ENCODE data around the gene CDC5L. TPM values are rescaled to one million over a fixed set of nuclear protein-coding genes. Genes with fewer than 3 reads are reported as not detected.

Gene CDC5L
- total RNA-seq, 1 experiment from 2014 or later, result 22.1 TPM

DNA sequence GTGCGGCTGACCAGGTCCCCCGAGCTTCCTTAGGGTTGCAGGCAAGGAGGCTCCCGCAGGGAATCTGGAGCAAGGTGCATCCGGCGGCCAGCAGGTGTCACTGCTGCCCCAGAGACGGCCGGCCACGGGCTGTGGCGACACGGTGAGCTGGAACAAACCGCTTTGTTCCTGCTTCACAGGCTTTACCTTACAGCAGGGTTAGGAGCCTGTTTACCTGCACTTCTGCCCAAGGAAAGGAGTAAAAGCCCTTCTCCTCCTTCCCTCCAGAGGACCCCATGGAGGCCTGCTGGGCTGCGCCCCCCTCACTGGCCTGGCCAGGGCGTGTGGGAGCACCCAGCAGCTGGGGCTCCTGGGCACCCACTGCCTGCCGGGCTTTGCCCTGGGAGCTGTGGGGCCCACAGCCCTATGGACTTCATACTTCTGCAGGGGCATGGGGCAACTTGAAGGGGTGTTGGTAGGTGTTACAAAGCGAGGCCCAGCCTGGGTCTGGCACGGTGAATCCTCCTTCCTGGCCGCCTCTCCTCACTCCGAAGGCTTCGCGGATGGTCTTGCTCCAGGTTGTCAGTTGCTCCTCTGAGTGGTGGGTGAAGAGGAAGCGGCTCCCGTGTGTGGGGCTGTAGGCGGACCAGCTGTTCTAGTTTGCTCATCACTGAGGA is 88.4 kb downstream of the CDC5L start:
- DNase-seq, result peak; percentile 98
- H3K36me3 ChIP-seq (replicated peaks; ENCODE audit: control insufficient read depth, insufficient read depth, low read length), result no peaks in the 10 kb centered on the region
- H3K4me3 ChIP-seq (ENCODE audit: insufficient read depth, low read depth, low read length), result no peak overlapping the region
- no peaks in the 10 kb centered on the region for H3K27me3 ChIP-seq (ENCODE audit: control insufficient read depth, insufficient read depth, low read length)

- Histone ChIP-seq H3K27me3 (ENCODE audit: control insufficient read depth, insufficient read depth, low read length) (no peaks in the 10 kb centered on the region), H3K4me3 (ENCODE audit: insufficient read depth, low read depth, low read length) (no peak overlapping the region), H3K36me3 (replicated peaks; ENCODE audit: control insufficient read depth, insufficient read depth, low read length) (no peaks in the 10 kb centered on the region)
- no peak for DNase-seq
These were observed 89.3 kb downstream of the CDC5L start for GRCh38 chr6:44476849-44477248.

GRCh38 chr6:44477293-44477894 is 89.9 kb downstream of the CDC5L start:
- Histone ChIP-seq H3K4me3 (ENCODE audit: insufficient read depth, low read depth, low read length) (no peak overlapping the region), H3K27me3 (ENCODE audit: control insufficient read depth, insufficient read depth, low read length) (no peaks in the 10 kb centered on the region), H3K36me3 (replicated peaks; ENCODE audit: control insufficient read depth, insufficient read depth, low read length) (no peaks in the 10 kb centered on the region)
- DNase-seq, result no peak

GRCh38 chr6:44478158-44478557 is 90.7 kb downstream of the CDC5L start:
- DNase-seq, result no peak
- Histone ChIP-seq H3K27me3 (ENCODE audit: control insufficient read depth, insufficient read depth, low read length) (no peaks in the 10 kb centered on the region), H3K36me3 (replicated peaks; ENCODE audit: control insufficient read depth, insufficient read depth, low read length) (no peaks in the 10 kb centered on the region), H3K4me3 (ENCODE audit: insufficient read depth, low read depth, low read length) (no peak overlapping the region)

GRCh38 chr6:44478591-44479254 is 91.2 kb downstream of the CDC5L start:
- DNase-seq, result no peak
- Histone ChIP-seq H3K4me3 (ENCODE audit: insufficient read depth, low read depth, low read length) (no peak overlapping the region), H3K27me3 (ENCODE audit: control insufficient read depth, insufficient read depth, low read length) (no peaks in the 10 kb centered on the region), H3K36me3 (replicated peaks; ENCODE audit: control insufficient read depth, insufficient read depth, low read length) (no peaks in the 10 kb centered on the region)

GRCh38 chr6:44480097-44480541 is 92.6 kb downstream of the CDC5L start:
- no peaks in the 10 kb centered on the region for H3K36me3 ChIP-seq (replicated peaks; ENCODE audit: control insufficient read depth, insufficient read depth, low read length)
- DNase-seq, result no peak

DNA sequence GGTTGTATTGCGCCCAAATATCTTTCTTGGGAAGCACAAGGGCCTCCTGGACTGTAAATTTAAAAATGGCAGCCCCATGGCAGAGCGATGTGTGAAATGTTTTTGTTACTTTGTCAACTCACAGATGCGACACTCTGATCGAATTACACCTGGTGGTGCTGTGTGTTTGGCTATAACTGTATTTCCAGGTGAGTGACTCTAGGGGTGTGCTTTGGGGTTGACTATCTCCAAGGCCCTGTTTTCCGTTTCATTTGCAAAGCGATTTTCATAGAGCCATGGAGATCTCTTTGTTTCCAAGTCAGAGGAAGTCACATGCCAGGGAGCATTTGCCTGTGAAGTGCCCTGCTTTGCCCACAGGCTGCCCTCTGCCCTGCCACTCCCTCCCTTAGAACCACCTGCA is 93.5 kb downstream of the CDC5L start:
- peak; percentile 60 for DNase-seq
- Histone ChIP-seq H3K4me3 (ENCODE audit: insufficient read depth, low read depth, low read length) (no peak overlapping the region), H3K36me3 (replicated peaks; ENCODE audit: control insufficient read depth, insufficient read depth, low read length) (no peaks in the 10 kb centered on the region), H3K27me3 (ENCODE audit: control insufficient read depth, insufficient read depth, low read length) (no peaks in the 10 kb centered on the region)

More at GRCh38 chr6:44480097-44480541, 92.6 kb downstream of the CDC5L start:
- Histone ChIP-seq H3K27me3 (ENCODE audit: control insufficient read depth, insufficient read depth, low read length) (no peaks in the 10 kb centered on the region), H3K4me3 (ENCODE audit: insufficient read depth, low read depth, low read length) (no peak overlapping the region)

DNA sequence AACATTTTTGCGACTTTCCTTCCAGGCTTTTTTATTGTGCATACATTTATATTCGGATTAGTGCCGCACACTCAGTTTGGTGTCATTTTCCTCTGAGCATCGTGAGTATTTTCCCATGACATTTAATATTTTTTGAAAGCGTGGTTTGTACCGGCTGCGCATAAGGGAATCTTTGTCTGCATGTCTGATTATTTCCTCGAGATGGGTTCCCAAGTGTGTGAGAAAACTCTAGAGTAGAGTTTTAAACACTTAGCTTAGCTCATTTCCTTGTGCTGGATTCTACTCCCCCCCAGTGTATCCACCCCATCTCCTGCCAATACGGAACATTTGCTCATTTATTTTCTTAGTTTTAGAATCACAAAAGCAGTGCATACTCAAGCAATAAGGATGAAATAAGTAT is 94.3 kb downstream of the CDC5L start:
- DNase-seq, result no peak
- Histone ChIP-seq H3K36me3 (replicated peaks; ENCODE audit: control insufficient read depth, insufficient read depth, low read length) (no peaks in the 10 kb centered on the region), H3K4me3 (ENCODE audit: insufficient read depth, low read depth, low read length) (no peak overlapping the region), H3K27me3 (ENCODE audit: control insufficient read depth, insufficient read depth, low read length) (no peaks in the 10 kb centered on the region)

DNA sequence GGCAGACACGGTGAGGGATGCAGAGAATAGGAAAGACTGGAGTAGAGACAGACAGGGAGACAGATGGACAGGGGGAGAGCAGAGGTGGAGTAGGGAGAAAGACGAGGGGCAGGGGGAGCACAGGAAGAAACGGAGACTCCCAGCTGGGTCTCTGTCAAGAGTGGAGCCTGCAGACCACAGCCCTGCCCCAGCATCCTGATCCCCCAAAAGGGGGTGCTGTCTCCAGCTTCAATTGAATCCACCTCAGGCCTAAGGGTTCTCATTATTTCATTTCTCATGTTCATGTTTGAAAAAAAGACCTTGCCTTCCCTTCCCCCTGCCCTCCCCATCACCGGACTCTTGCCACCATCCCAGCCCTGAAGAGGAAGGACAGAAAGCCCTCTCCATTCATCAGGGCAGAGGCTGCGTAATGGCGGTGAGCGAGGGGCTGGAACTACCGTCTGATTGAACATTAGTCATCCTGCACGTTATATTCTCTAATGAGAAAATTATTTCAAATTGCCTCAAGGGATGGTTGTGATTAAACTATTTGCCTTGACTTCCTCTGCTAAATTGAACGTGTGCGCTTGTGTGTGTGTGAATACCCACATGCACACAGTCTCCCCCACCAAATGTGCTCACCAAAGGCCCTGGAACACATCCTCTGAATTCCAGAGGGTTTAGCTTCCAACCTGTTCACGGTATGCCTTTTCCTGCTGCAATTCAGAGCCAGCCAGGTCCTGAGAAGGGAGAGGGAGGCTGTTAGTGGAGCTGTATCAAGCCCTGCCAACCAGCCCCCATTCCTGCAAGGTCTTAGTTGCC is 98.3 kb downstream of the CDC5L start:
- Histone ChIP-seq H3K27me3 (ENCODE audit: control insufficient read depth, insufficient read depth, low read length) (no peaks in the 10 kb centered on the region), H3K4me3 (ENCODE audit: insufficient read depth, low read depth, low read length) (no peak overlapping the region), H3K36me3 (replicated peaks; ENCODE audit: control insufficient read depth, insufficient read depth, low read length) (no peaks in the 10 kb centered on the region)
- DNase-seq, result peak; percentile 65

- no peak for DNase-seq
- Histone ChIP-seq H3K4me3 (ENCODE audit: insufficient read depth, low read depth, low read length) (no peak overlapping the region), H3K36me3 (replicated peaks; ENCODE audit: control insufficient read depth, insufficient read depth, low read length) (no peaks in the 10 kb centered on the region), H3K27me3 (ENCODE audit: control insufficient read depth, insufficient read depth, low read length) (no peaks in the 10 kb centered on the region)
These were observed 99.5 kb downstream of the CDC5L start for GRCh38 chr6:44487002-44487401.

- Histone ChIP-seq H3K27me3 (ENCODE audit: control insufficient read depth, insufficient read depth, low read length) (no peaks in the 10 kb centered on the region), H3K4me3 (ENCODE audit: insufficient read depth, low read depth, low read length) (no peak overlapping the region), H3K36me3 (replicated peaks; ENCODE audit: control insufficient read depth, insufficient read depth, low read length) (no peaks in the 10 kb centered on the region)
- DNase-seq, result no peak
These were observed 100.1 kb downstream of the CDC5L start for GRCh38 chr6:44487586-44487985.

- no peaks in the 10 kb centered on the region for H3K27me3 ChIP-seq (ENCODE audit: control insufficient read depth, insufficient read depth, low read length)
- no peak for DNase-seq
- H3K36me3 ChIP-seq (replicated peaks; ENCODE audit: control insufficient read depth, insufficient read depth, low read length), result no peaks in the 10 kb centered on the region
These were observed 102.6 kb downstream of the CDC5L start for GRCh38 chr6:44489910-44490604.

GRCh38 chr6:44493132-44493531 is 105.6 kb downstream of the CDC5L start:
- DNase-seq, result no peak
- no peaks in the 10 kb centered on the region for H3K27me3 ChIP-seq (ENCODE audit: control insufficient read depth, insufficient read depth, low read length)
- H3K4me3 ChIP-seq (ENCODE audit: insufficient read depth, low read depth, low read length), result no peak overlapping the region
- H3K36me3 ChIP-seq (replicated peaks; ENCODE audit: control insufficient read depth, insufficient read depth, low read length), result no peaks in the 10 kb centered on the region

More at GRCh38 chr6:44489910-44490604, 102.6 kb downstream of the CDC5L start:
- no peak overlapping the region for H3K4me3 ChIP-seq (ENCODE audit: insufficient read depth, low read depth, low read length)

DNA sequence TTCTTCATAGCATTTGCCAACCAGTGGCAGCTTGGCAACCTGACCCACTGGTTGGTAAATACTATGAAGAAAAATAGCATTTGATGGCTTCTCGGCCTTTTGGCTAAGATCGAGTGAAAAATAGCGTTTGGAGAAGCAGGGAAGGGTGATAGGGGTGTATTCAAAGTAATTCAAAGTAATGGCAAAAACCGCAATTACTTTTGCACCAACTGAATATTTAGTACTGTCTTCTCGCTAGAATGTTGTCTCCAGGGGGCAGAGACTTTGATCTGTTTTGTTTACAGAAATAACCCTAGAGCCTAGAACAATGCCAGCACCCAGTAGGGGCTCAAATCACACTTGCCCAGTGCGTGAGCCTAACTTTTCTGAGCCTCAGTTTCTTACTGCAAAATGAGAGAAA is 106.1 kb downstream of the CDC5L start:
- Histone ChIP-seq H3K36me3 (replicated peaks; ENCODE audit: control insufficient read depth, insufficient read depth, low read length) (no peaks in the 10 kb centered on the region), H3K27me3 (ENCODE audit: control insufficient read depth, insufficient read depth, low read length) (no peaks in the 10 kb centered on the region), H3K4me3 (ENCODE audit: insufficient read depth, low read depth, low read length) (no peak overlapping the region)
- DNase-seq, result no peak

Data from H7 (cell line).